PC-9 (cell line): ENCODE measurements around the gene SFTPA1.
A peak's percentile ranks its signal among the peaks of the same experiment; 100 is the strongest.

Experiments used
- EZH2 ChIP-seq: fragments of 200-600 bp; sonication (generic); IDR thresholded peaks from 2 replicates; pipeline ENCODE4 v1.8.0; 2017; ENCODE audit warnings: antibody characterized with exemption, low read depth
- TF ChIP-seq, protein P1 (sequence below): fragments of 200-600 bp; sonication (generic); conservative IDR thresholded peaks from 2 replicates; pipeline ENCODE4 v1.6.1; 2017; ENCODE audit warnings: mixed run types, antibody characterized with exemption, mild to moderate bottlenecking, moderate library complexity

DNA sequence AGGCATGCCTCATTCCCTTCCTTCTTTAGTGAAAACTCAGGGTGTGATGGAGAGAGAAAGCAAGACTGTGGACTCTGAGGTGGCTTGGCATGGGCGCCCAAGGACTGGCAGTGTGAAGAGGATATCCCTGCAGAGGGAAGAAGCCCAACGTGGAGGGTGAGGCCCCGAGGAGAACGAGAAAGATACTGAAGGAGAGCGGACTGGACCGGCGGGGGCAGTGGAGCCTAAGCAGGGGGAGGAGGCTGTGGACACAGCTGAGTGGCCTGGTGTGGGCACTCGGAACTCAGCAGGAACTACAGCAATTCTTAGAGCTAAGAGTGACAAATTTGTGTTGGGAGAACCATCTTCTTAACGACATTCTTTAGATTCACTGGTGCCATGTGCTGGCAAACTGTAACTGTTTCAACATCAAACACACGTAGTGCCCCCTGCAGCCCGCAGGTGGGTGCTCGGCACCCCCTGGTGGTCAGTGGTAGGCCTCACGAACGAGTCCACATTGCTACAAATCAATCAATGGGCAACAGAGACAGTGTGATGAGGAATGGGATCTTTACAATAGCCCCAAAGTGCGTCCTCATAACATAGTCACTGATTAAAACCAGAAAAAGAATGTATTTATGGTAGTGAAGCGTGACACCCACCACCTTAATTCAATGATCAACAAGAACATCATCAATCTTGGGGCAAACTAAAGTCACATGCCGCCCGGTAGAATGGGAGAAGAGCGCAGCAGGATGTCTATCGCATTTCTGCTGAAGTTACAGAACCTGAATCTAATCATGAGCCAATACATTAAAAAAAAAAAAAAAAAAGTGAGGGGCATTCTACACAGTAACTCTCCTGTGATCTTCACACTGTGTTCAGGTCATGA is 2.0 kb upstream of the SFTPA1 start:
- TF ChIP-seq, protein P1, sequence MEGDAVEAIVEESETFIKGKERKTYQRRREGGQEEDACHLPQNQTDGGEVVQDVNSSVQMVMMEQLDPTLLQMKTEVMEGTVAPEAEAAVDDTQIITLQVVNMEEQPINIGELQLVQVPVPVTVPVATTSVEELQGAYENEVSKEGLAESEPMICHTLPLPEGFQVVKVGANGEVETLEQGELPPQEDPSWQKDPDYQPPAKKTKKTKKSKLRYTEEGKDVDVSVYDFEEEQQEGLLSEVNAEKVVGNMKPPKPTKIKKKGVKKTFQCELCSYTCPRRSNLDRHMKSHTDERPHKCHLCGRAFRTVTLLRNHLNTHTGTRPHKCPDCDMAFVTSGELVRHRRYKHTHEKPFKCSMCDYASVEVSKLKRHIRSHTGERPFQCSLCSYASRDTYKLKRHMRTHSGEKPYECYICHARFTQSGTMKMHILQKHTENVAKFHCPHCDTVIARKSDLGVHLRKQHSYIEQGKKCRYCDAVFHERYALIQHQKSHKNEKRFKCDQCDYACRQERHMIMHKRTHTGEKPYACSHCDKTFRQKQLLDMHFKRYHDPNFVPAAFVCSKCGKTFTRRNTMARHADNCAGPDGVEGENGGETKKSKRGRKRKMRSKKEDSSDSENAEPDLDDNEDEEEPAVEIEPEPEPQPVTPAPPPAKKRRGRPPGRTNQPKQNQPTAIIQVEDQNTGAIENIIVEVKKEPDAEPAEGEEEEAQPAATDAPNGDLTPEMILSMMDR: peak; percentile 63
- no peak for TF ChIP-seq EZH2
